HCT116 (cell line): ENCODE data around the gene SLC12A4. TPM values are rescaled to one million over a fixed set of nuclear protein-coding genes. Genes with fewer than 3 reads are reported as not detected.

Experiments
- ATAC-seq: fragments of 200-7000 bp; cut with Tn5 transposase; 2 replicates; pipeline ENCODE4 v1.9.1; 2020; ENCODE audit warnings: mild to moderate bottlenecking, moderate library complexity
- BruUV-seq: library from RNA; stranded (reverse); fragments of 400-500 nt; replicated peaks from 2 replicates; lab custom pipeline; 2021; lab: Mats Ljungman, UMichigan
- CTCF ChIA-PET: fragments of 300-600 bp; sonication (Branson Sonifier 250); formaldehyde crosslinking; loops from one replicate; lab custom pipeline; 2021; ENCODE audit warnings: antibody characterized with exemption; lab: Charles Lee
- POLR2A ChIA-PET: fragments of 300-600, 350-600 bp; sonication (Branson Sonifier 250); formaldehyde crosslinking; loops from one replicate; lab custom pipeline; 2021; ENCODE audit warnings: antibody characterized with exemption; lab: Charles Lee
- RAD21 ChIA-PET, 2 experiments: fragments of 300-600 bp; sonication (Branson Sonifier 250); formaldehyde crosslinking; loops; one replicate each; lab custom pipeline; 2023; ENCODE audit warnings: low total read pairs in 2 of 2; ENCODE audit not compliant: uncharacterized antibody in 2 of 2, unreplicated experiment in 2 of 2, low non-redundant PET in 1 of 2; lab: Charles Lee
- DNase-seq: peaks from one replicate; pipeline ENCODE4 v3.0.0-alpha.2; 2010; ENCODE audit warnings: low read depth, low spot score
- H2AFZ ChIP-seq: fragments of 200-600 bp; shearing (Covaris generic), sonication (generic); 2 replicates; pipeline ENCODE4 v1.6.1; 2017; ENCODE audit warnings: low read depth, mixed run types, mixed read lengths, antibody characterized with exemption, low read length; ENCODE audit not compliant: poor library complexity, severe bottlenecking
- H3K27ac ChIP-seq: 2 replicates; pipeline ENCODE4 v1.5.1; 2012; ENCODE audit warnings: low read depth, low read length
- H3K27me3 ChIP-seq: fragments of 200-600 bp; sonication (generic); 2 replicates; pipeline ENCODE4 v1.6.1; 2016; ENCODE audit warnings: mixed run types, low read length, mixed read lengths; ENCODE audit not compliant: insufficient read depth
- H3K36me3 ChIP-seq, 2 experiments: fragments of 200-500 bp in 1 of 2; fragments of 200-600 bp in 1 of 2; sonication (Bioruptor generic) in 1 of 2; sonication (generic) in 1 of 2; 2 replicates each; pipeline versions ENCODE4 v1.5.1 to v1.6.1; 2014 to 2016; ENCODE audit warnings: low read length in 2 of 2, inconsistent platforms in 1 of 2, mixed read lengths in 1 of 2, mixed run types in 1 of 2; ENCODE audit not compliant: insufficient read depth in 2 of 2, control insufficient read depth in 1 of 2
- H3K4me1 ChIP-seq, 2 experiments: fragments of 200-600 bp in 1 of 2; sonication (generic) in 1 of 2; 2 replicates each; pipeline versions ENCODE4 v1.5.1 to v1.6.1; 2012 to 2017; ENCODE audit warnings: low read length in 2 of 2, inconsistent platforms in 1 of 2, mild to moderate bottlenecking in 1 of 2, mixed read lengths in 1 of 2, mixed run types in 1 of 2, moderate library complexity in 1 of 2; ENCODE audit not compliant: insufficient read depth in 2 of 2, control insufficient read depth in 1 of 2
- H3K4me2 ChIP-seq: fragments of 200-600 bp; sonication (generic); 2 replicates; pipeline ENCODE4 v1.6.1; 2017; ENCODE audit warnings: mixed run types, low read length, mixed read lengths
- H3K4me3 ChIP-seq, 2 experiments: fragments of 200-600 bp in 1 of 2; sonication (generic) in 1 of 2; replicated peaks in 1 of 2; 2 replicates each; pipeline ENCODE4 v1.5.1; 2011 to 2016; ENCODE audit warnings: low read length in 2 of 2, control low read depth in 1 of 2, low read depth in 1 of 2, mild to moderate bottlenecking in 1 of 2, mixed read lengths in 1 of 2, mixed run types in 1 of 2
- H3K79me2 ChIP-seq: fragments of 200-600 bp; sonication (generic); 2 replicates; pipeline ENCODE4 v1.6.1; 2017; ENCODE audit warnings: mild to moderate bottlenecking, mixed run types, low read length, moderate library complexity, mixed read lengths; ENCODE audit not compliant: insufficient read depth
- H3K9ac ChIP-seq: fragments of 200-600 bp; sonication (generic); 2 replicates; pipeline ENCODE4 v1.6.1; 2016; ENCODE audit warnings: low read length, mixed read lengths
- H3K9me2 ChIP-seq: fragments of 200-600 bp; sonication (generic), shearing (Covaris generic); 2 replicates; pipeline ENCODE4 v1.6.1; 2017; ENCODE audit warnings: mixed run types, mild to moderate bottlenecking, moderate library complexity; ENCODE audit not compliant: insufficient read depth
- H3K9me3 ChIP-seq, 2 experiments: fragments of 200-500 bp in 1 of 2; fragments of 200-600 bp in 1 of 2; sonication (Bioruptor generic) in 1 of 2; sonication (generic) in 1 of 2; 2 replicates each; pipeline ENCODE4 v1.6.1; 2014 to 2017; ENCODE audit warnings: low read length in 2 of 2, mixed read lengths in 2 of 2, inconsistent platforms in 1 of 2, low read depth in 1 of 2, mild to moderate bottlenecking in 1 of 2, mixed run types in 1 of 2, moderate library complexity in 1 of 2; ENCODE audit not compliant: control insufficient read depth in 1 of 2, insufficient read depth in 1 of 2
- H4K20me1 ChIP-seq: fragments of 200-600 bp; sonication (generic), shearing (Covaris generic); 2 replicates; pipeline ENCODE4 v1.6.1; 2017; ENCODE audit warnings: mixed run types, mild to moderate bottlenecking, moderate library complexity; ENCODE audit not compliant: insufficient read depth
- CEBPB ChIP-seq: IDR thresholded peaks from 2 replicates; pipeline ENCODE4 v1.6.1; 2012; ENCODE audit warnings: low read depth
- EZH2 ChIP-seq: fragments of 200-600 bp; sonication (generic); IDR thresholded peaks from 2 replicates; pipeline ENCODE4 v1.6.1; 2017; ENCODE audit warnings: antibody characterized with exemption, mixed run types
- POLR2AphosphoS5 ChIP-seq: IDR thresholded peaks from 2 replicates; pipeline ENCODE4 v1.6.1; 2011; ENCODE audit warnings: mild to moderate bottlenecking, low read depth, low read length, moderate library complexity
- RAD21 ChIP-seq: IDR thresholded peaks from 2 replicates; pipeline ENCODE4 v1.6.1; 2012; ENCODE audit warnings: low read depth, mild to moderate bottlenecking
- SRF ChIP-seq: IDR thresholded peaks from 2 replicates; pipeline ENCODE4 v1.6.1; 2012; ENCODE audit warnings: low read depth
- TCF7L2 ChIP-seq: IDR thresholded peaks from 2 replicates; pipeline ENCODE4 v1.7.0; 2011; ENCODE audit warnings: borderline replicate concordance, inconsistent platforms; ENCODE audit not compliant: insufficient read depth, insufficient read length; ENCODE audit errors: extremely low read depth
- ZFX ChIP-seq: fragments of 450-650 bp; IDR thresholded peaks from 2 replicates; pipeline ENCODE4 v1.6.1; 2017
- intact Hi-C: fragments of 100-400 bp; cut with micrococcal nuclease; formaldehyde crosslinking; loops from 2 replicates; pipeline ENCODE4 v1.10.0; 2022
- total RNA-seq: library from RNA; stranded (reverse); gene quantifications from one replicate; pipeline ENCODE4 v1.2.1, GENCODE V29; 2021; ENCODE audit not compliant: unreplicated experiment
- TF ChIP-seq, protein P1 (sequence below): IDR thresholded peaks from 2 replicates; pipeline ENCODE4 v1.6.1; 2012; ENCODE audit warnings: low read depth

Gene SLC12A4
- total RNA-seq, 1 experiment from 2014 or later, result 46.0 TPM

DNA sequence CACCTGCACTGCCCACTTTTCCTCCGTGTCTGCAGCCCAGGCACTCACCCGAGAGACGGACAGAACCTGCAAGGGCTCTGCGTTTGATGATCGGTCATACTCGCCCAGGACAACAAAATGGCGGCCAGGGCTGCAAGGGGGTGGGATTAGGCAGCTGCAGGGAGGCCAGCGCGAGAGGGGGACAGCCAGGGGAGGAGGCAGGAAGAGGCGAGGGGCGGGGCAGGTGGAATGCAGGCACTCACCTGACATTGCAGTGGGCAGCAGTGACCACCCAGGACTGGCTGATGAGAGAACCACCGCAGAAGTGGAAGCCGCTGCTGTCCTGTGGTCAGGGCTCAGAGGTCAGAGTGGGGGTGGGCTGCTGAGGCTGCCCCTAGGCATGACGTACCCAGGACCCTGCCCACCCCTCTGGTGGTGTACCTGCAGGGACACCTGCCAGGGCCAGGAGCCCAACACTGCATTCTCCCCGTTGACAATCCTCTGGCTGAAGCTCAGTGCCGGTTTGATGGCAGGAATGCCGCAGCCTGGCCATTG is 37.7 kb downstream of the SLC12A4 start (continued):
- TF ChIP-seq, protein P1, sequence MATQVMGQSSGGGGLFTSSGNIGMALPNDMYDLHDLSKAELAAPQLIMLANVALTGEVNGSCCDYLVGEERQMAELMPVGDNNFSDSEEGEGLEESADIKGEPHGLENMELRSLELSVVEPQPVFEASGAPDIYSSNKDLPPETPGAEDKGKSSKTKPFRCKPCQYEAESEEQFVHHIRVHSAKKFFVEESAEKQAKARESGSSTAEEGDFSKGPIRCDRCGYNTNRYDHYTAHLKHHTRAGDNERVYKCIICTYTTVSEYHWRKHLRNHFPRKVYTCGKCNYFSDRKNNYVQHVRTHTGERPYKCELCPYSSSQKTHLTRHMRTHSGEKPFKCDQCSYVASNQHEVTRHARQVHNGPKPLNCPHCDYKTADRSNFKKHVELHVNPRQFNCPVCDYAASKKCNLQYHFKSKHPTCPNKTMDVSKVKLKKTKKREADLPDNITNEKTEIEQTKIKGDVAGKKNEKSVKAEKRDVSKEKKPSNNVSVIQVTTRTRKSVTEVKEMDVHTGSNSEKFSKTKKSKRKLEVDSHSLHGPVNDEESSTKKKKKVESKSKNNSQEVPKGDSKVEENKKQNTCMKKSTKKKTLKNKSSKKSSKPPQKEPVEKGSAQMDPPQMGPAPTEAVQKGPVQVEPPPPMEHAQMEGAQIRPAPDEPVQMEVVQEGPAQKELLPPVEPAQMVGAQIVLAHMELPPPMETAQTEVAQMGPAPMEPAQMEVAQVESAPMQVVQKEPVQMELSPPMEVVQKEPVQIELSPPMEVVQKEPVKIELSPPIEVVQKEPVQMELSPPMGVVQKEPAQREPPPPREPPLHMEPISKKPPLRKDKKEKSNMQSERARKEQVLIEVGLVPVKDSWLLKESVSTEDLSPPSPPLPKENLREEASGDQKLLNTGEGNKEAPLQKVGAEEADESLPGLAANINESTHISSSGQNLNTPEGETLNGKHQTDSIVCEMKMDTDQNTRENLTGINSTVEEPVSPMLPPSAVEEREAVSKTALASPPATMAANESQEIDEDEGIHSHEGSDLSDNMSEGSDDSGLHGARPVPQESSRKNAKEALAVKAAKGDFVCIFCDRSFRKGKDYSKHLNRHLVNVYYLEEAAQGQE, result no peak
- no peak for TF ChIP-seq POLR2AphosphoS5
- TF ChIP-seq, all 23 proteins: peak for 0

DNA sequence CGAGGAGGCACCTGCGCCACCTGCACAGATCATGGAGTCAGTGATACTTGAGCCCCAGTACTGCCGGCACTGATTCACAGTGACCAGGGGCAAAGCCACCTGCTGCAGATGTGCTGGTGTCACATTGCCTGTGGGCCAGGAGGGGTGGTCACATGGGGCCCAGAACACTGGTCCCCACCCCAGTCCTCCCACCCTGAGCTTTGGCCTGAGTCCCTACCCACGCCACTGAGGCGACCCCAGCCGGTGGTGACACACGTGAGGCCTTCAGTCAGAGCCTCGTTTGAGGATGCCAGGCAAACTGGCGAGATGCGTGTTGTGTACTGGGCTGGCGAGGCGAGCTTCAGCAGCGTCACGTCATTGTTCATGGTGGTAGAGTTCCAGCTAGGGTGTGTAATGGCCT is 38.2 kb downstream of the SLC12A4 start:
- Histone ChIP-seq H3K27me3 (no peaks in the 10 kb centered on the region), H3K4me2 (no peak overlapping the region), H3K9me3 (no peaks in the 10 kb centered on the region), H3K4me1 (peaks cover 0 to 14% of the 10 kb centered on the region in 2 experiments; a peak in 3 of 4 replicates), H3K27ac (no peak overlapping the region), H2AFZ (no peak overlapping the region), H3K9ac (no peak overlapping the region), H3K79me2 (peaks cover 16% of the 10 kb centered on the region), H3K9me2 (no peaks in the 10 kb centered on the region), H3K36me3 (peaks cover 0 to 8% of the 10 kb centered on the region in 2 experiments; a peak in 2 of 4 replicates), H4K20me1 (no peaks in the 10 kb centered on the region), H3K4me3 (no peak overlapping the region)
- no TSS peak for BruUV-seq
- ChIA-PET CTCF (interaction anchor here (1.0 kb wide), 1 partner anchor 46 kb away, joined by 4 read pairs; no protein-coding TSS in a partner anchor), RAD21 (interaction anchor here in 1 of 2 experiments (0.6 kb wide), 1 partner anchor 409 kb away, joined by 9 read pairs; no protein-coding TSS in a partner anchor), POLR2A (no interaction called here)
- DNase-seq (no peak), ATAC-seq (no peak)
- TF ChIP-seq TCF7L2 (no peak), CEBPB (no peak), RAD21 (no peak), EZH2 (no peak), SRF (no peak), ZFX (no peak)
- intact Hi-C loops, result loop anchor here (10.0 kb wide), 1 partner anchor 405 kb away; the partner anchor contains the start of gene RIPOR1
